ENCODE results near the gene INPP5J.
"Not testable (repeated sequence)": the region's sequence is repeated elsewhere in the genome, so short reads cannot be mapped to it uniquely, and the experiment has no call there.

INPP5J gene

GRCh38 chr22:31154975-31155374, 32.2 kb downstream of the INPP5J start:
- no peak for DNase-seq

GRCh38 chr22:31155422-31155821, 32.7 kb downstream of the INPP5J start:
- no peak for DNase-seq

- DNase-seq = no peak
Observed at GRCh38 chr22:31160328-31160978, 37.7 kb downstream of the INPP5J start.

- DNase-seq = no peak
Observed at GRCh38 chr22:31161386-31161785, 38.6 kb downstream of the INPP5J start.

DNA sequence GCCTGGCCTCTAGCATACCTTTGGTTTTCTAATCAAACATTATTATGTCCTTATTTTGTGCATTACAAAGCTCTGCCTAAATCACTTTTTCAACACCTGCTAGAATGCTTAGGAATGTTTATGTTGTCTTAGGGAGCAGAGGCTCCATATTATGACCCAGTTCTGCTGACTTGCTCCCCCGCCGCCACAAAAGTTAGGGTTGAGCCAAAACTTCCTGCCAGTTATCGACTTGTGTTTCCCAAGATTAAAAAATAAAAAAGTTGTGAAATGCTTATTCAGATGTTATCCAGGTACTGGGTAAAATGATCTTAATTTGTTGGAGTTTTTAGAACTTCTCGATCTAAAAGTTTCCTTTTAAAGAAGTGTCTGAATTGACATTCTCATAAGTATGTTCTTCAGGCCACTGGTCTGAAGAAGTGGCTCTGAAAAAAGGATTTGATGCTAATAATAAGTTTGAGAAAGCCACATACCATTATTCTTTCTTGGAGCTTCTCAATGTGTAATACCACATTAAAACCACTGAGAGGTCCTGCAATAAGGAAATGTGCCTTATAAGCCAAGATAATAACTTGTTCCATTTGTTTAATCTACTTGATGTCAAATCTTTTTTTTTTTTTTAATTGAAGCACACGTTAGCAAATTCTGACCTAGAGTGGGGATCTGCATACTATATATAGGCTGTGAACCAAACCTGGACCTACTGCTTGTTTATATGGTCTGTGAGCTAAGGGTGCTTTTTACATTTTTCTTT, 39.4 kb downstream of the INPP5J start:
- no peak for DNase-seq

DNA sequence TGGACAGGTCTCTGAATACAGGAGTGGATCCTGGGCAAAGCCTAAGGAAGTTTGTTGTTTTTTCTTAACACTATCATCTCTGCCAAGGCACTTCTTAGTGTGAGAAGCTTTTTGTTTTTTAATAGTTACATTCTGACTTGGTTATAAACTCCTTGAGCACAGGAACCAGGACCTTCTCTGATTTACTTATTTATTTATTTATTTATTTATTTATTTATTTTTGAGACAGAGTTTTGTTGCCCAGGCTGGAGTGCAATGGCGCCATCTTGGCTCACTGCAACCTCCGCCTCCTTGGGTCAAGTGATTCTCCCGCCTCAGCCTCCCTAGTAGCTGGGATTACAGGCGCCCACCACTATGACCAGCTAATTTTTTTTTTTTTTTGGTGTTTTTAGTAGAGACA, 48.2 kb downstream of the INPP5J start:
- no peak for DNase-seq

DNA sequence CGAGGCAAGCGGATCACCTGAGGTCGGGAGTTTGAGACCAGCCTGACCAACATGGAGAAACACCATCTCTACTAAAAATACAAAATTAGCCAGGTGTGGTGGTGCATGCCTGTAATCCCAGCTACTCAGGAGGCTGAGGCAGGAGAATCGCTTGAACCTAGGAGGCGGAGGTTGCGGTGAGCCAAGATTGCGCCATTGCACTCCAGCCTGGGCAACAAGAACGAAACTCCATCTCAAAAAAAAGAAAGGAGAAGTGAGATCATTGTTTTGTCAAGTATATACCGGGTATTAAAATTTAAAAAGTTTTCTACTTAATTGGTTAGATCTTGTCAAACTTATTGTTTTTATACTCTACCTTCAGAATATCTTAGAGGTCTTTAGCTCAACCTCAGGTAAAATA, 49.0 kb downstream of the INPP5J start:
- not testable (repeated sequence) for DNase-seq

DNA sequence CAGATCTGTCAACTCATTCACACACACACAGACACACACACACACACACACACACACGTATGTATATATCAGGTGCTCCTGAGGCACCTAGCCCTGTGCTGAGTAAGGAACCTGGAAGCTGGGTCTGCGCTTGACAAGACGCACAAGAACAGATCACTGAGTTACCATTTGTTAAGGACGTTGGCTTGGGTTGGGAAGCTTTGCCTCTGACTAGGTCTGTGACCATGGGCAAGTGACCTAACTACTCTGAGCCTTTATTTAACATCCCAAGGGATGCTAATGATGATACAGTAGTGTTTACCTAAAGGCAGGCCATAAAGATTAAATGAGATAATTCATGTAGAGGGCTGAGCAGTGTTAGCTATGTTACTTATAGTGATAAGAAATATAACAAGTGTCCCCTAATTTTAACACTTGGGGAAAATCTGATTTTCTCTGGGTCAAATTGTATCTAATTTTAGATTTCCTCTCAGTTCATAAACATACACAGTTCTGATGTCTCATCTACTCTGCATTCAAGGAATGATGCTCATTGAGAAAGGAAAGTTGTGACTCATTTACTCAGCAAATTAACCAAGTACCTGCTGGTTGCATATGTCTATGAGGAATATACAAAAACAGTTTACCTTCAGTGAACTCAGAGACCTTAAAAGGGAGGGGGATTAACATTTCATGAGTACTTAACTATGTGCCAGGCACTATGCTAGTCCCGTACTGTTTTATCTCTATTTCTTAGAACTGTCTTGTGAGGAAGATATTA, 50.8 kb downstream of the INPP5J start:
- DNase-seq = no peak

DNA sequence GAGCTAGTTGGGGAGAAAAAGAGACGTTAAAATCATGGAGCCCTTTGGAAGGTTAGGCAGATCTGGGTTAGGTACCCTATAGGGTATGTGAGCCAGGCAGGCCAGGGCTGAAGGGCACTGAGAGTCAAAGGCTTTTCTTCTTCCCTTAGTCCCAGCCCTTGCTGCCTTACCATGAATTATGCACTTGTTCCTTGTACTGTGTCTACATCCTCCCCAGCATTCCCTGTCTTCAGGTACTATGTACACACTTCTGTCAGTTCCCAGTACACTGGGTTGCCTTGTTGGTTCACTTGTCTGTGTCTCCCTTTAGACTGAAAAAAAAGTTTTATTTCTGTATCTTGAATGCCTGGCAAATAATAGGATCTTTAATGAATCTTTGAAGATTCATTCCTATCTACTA, 54.2 kb downstream of the INPP5J start:
- no peak for DNase-seq

DNA sequence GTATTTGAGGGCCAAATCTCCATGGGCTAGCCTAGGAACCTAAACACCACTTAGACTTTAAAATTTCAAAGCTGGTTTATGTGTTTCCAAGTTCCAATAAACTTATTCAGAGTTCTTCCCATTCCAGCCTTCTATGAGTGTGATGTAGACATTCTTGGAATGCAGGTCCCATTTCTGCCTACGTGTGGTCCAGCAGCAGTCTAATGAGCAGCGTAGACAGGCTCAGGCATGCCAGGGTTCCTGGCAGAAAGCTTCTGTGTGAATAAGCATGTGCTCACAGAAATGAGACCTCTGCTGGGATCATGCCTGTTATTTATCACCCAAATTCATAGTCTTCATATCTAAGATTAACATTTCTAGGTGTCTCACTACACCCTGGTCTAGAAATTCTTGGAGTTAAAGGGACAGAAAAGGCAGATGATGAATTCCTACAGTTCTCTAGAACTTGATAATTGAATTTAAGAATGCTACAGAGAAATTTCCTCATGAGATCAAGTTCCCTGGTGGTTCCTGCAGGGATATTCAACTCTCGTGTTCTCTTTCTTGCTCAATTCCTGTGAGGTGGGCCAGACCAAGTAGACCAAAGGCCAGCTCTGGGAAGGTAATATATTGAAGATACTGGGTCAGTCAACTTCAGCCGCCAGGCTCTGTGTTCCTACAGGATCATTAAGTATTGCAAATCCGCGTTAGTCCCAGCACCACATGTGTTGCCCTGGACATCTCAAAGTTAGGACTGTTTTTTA, 54.8 kb downstream of the INPP5J start:
- no peak for DNase-seq

- DNase-seq = no peak
Observed at GRCh38 chr22:31178859-31179258, 56.1 kb downstream of the INPP5J start.

- no peak for DNase-seq
Observed at GRCh38 chr22:31179345-31179744, 56.6 kb downstream of the INPP5J start.

GRCh38 chr22:31184015-31184414, 61.2 kb downstream of the INPP5J start:
- DNase-seq = no peak
